ENCODE measurements around the gene CAMSAP2. TPM values are rescaled to one million over a fixed set of nuclear protein-coding genes. Genes with fewer than 3 reads are reported as not detected.

CAMSAP2 gene
- total and polyA plus RNA-seq, 2 of the 4 experiments (the other 2 are of a cell fraction): 8.3 to 29.4 TPM

DNA sequence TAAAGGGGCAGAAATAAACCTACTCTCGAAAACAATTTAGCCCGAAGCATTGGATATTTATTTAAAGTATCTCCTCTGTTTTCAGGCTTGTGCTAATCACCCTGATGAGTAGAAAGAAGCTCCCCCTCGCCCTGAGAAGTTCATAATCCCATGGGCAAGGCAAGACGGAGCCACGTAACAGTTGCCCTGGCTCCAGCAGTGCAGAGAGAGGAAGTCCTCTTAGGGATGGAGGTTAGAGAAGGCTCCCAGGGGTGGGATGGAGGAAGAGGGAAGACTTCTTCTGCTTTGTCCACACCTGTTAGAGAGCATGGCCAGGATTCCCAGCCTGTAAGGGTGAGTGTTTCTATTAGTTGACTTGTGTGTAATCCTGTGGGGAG lies 130.7 kb downstream of the CAMSAP2 start:
- no CpG with 5 or more reads among the region's 5 CpGs for WGBS, 2 experiments (ENCODE audit: extremely low coverage in 2 of 2, insufficient read length in 1 of 2)
- H3K9me1 ChIP-seq (ENCODE audit: insufficient read depth, low read length): no peaks in the 10 kb centered on the region
- H3K9ac ChIP-seq (ENCODE audit: low read depth, low read length): no peak overlapping the region
- no peak overlapping the region for H2AK5ac ChIP-seq (ENCODE audit: low read depth, low read length)
- BruUV-seq (replicated peaks): no TSS peak
- H3K23ac ChIP-seq (ENCODE audit: low read depth, low read length): no peak overlapping the region
- no peak overlapping the region for H2BK20ac ChIP-seq (ENCODE audit: low read depth, low read length)
- no peak overlapping the region for H2AFZ ChIP-seq (replicated peaks; ENCODE audit: low read length, poor library complexity)
- H4K20me1 ChIP-seq (ENCODE audit: insufficient read depth, low read length): no peaks in the 10 kb centered on the region
- H2BK5ac ChIP-seq (ENCODE audit: low read depth, low read length, poor library complexity, severe bottlenecking): no peak overlapping the region
- ChIA-PET POLR2A (ENCODE audit: unreplicated experiment) (no interaction called here), CTCF (no interaction called here)
- dilution Hi-C loops (cut with HindIII; ENCODE audit: low sequenced_read_pairs, unreplicated experiment) (no loop called here), intact Hi-C loops (cut with micrococcal nuclease) (no loop called here), in situ Hi-C loops (cut with MboI; ENCODE audit: low sequenced_read_pairs) (no loop called here)
- H3K4ac ChIP-seq (ENCODE audit: low read depth, low read length): no peak overlapping the region
- DNase-seq (no peak), ATAC-seq (ENCODE audit: low read depth) (no peak)
- H3K4me1 ChIP-seq (ENCODE audit: control insufficient read depth, insufficient read depth, low read length): peaks cover 10% of the 10 kb centered on the region
- no peak overlapping the region for H3K18ac ChIP-seq (ENCODE audit: low read depth, low read length)
- H3K4me2 ChIP-seq (ENCODE audit: low read depth, low read length): no peak overlapping the region
- no peak overlapping the region for H4K8ac ChIP-seq (ENCODE audit: low read depth in 2 of 2, low read length in 2 of 2)
- H3K9me3 ChIP-seq (ENCODE audit: control insufficient read depth, insufficient read depth, low read length): no peaks in the 10 kb centered on the region
- no peak overlapping the region for H3K27ac ChIP-seq (ENCODE audit: insufficient read depth, low read length)
- no peak overlapping the region for H4K91ac ChIP-seq (ENCODE audit: insufficient read depth, low read depth, low read length)
- H3K36me3 ChIP-seq (ENCODE audit: control insufficient read depth, insufficient read depth, low read length): no peaks in the 10 kb centered on the region; the same call in 1 of the 2 replicates
- no peak overlapping the region for H2AK9ac ChIP-seq (replicated peaks; ENCODE audit: low read depth, low read length, poor library complexity)
- no peak overlapping the region for H3K56ac ChIP-seq (ENCODE audit: extremely low read depth, insufficient read depth, low read length)
- H3K79me1 ChIP-seq (ENCODE audit: low read depth in 1 of 2, low read length in 2 of 2): no peaks in the 10 kb centered on the region
- TF ChIP-seq BHLHE40 (IDR thresholded peaks at IDR 0.05; ENCODE audit: low read depth, low read length) (no peak), MAZ (IDR thresholded peaks at IDR 0.05; ENCODE audit: borderline replicate concordance, low read depth, low read length) (no peak), POLR2A (IDR thresholded peaks at IDR 0.05; ENCODE audit: low read depth, low read length) (no peak), MXI1 (IDR thresholded peaks at IDR 0.05; ENCODE audit: borderline replicate concordance, low read depth, low read length) (no peak), NFE2L2 (IDR thresholded peaks at IDR 0.05; ENCODE audit: low read depth, low read length) (no peak), CHD1 (IDR thresholded peaks at IDR 0.05; ENCODE audit: low read depth, low read length) (no peak), CEBPB (IDR thresholded peaks at IDR 0.05; ENCODE audit: low read depth, low read length) (no peak)
- no peak overlapping the region for H2BK120ac ChIP-seq (ENCODE audit: low read depth, low read length)
- H2BK15ac ChIP-seq (ENCODE audit: low read depth, low read length): no peak overlapping the region
- H4K5ac ChIP-seq (ENCODE audit: low read depth, low read length): no peak overlapping the region
- no peak overlapping the region for H3K4me3 ChIP-seq (ENCODE audit: insufficient read depth, low read depth, low read length)
- no peak overlapping the region for H3K14ac ChIP-seq (replicated peaks; ENCODE audit: low read depth, low read length)
- H3K27me3 ChIP-seq (ENCODE audit: control insufficient read depth, insufficient read depth, low read length): peaks cover 46% of the 10 kb centered on the region

Data from IMR-90 (cell line).